Keratinocyte (primary cell): Measurements from ENCODE around the gene CRK.

Source experiments
- EZH2 ChIP-seq: IDR thresholded peaks from one replicate; pipeline ENCODE4 v1.6.1; 2012; ENCODE audit warnings: inconsistent platforms, mild to moderate bottlenecking, low read length, moderate library complexity
- TF ChIP-seq, protein P1 (sequence below), 3 experiments: IDR thresholded peaks in 1 of 3; conservative IDR thresholded peaks in 1 of 3; optimal IDR thresholded peaks in 1 of 3; 2 replicates in 2 of 3; 3 replicates in 1 of 3; pipeline versions ENCODE3 to v1.5.1; 2011; ENCODE audit warnings: low read length in 3 of 3, mild to moderate bottlenecking in 3 of 3, moderate library complexity in 2 of 3, control low read depth in 1 of 3, inconsistent platforms in 1 of 3; ENCODE audit not compliant: insufficient read depth in 2 of 3; ENCODE audit errors: extremely low read depth in 1 of 3

DNA sequence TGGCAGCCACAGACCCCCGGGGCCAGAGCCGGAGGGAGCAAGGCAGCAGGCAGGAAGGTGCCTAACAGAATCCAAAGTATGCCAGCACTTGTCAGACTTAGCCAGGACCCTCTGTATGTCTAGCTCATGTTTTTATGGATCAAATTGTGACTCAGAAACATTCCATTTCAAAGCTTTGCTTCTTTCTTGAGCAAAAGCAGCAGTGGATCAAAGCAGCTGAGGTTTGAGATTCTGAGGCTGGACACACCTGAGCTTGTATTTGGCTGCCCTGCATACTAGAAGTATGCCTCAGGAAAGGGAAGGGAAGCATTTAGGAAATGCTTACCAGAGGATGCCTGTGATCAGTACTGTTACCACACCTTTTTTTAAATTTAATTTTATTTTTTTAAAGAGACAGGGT, 42.2 kb upstream of the CRK start:
- TF ChIP-seq, protein P1, sequence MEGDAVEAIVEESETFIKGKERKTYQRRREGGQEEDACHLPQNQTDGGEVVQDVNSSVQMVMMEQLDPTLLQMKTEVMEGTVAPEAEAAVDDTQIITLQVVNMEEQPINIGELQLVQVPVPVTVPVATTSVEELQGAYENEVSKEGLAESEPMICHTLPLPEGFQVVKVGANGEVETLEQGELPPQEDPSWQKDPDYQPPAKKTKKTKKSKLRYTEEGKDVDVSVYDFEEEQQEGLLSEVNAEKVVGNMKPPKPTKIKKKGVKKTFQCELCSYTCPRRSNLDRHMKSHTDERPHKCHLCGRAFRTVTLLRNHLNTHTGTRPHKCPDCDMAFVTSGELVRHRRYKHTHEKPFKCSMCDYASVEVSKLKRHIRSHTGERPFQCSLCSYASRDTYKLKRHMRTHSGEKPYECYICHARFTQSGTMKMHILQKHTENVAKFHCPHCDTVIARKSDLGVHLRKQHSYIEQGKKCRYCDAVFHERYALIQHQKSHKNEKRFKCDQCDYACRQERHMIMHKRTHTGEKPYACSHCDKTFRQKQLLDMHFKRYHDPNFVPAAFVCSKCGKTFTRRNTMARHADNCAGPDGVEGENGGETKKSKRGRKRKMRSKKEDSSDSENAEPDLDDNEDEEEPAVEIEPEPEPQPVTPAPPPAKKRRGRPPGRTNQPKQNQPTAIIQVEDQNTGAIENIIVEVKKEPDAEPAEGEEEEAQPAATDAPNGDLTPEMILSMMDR (optimal IDR thresholded peaks at IDR 0.05 in 1 of 3, IDR thresholded peaks at IDR 0.05 in 1 of 3, conservative IDR thresholded peaks at IDR 0.05 in 1 of 3; ENCODE audit: extremely low read depth in 1 of 3, insufficient read depth in 2 of 3, low read length in 3 of 3) = no peak
- TF ChIP-seq EZH2 = no peak
